H1 (cell line): ENCODE results near the gene CYTH1. TPM values are rescaled to one million over a fixed set of nuclear protein-coding genes. Genes with fewer than 3 reads are reported as not detected.

Source experiments
- CTCF ChIA-PET: fragments of 300-600 bp; sonication (Branson Sonifier 250); formaldehyde crosslinking; loops from one replicate; lab custom pipeline; 2021; ENCODE audit not compliant: partially characterized antibody; lab: Charles Lee
- POLR2A ChIA-PET: fragments of 300-600 bp; sonication (Branson Sonifier 250); formaldehyde crosslinking; loops from one replicate; lab custom pipeline; 2021; ENCODE audit warnings: inconsistent platforms; ENCODE audit not compliant: partially characterized antibody; lab: Charles Lee
- DNase-seq, 2 experiments: peaks; one replicate each; pipeline versions ENCODE4 v3.0.0 to v3.0.0-alpha.2; 2010 to 2022; ENCODE audit warnings: low spot score in 2 of 2, low read depth in 1 of 2, mixed read lengths in 1 of 2
- FAIRE-seq: peaks from 2 replicates; lab custom pipeline; 2011; peaks lifted over from hg19 to GRCh38; lab: Jason Lieb, UNC
- H2AFZ ChIP-seq: 2 replicates; pipeline ENCODE4 v1.8.1; 2012; ENCODE audit warnings: low read length, inconsistent platforms
- H2AK5ac ChIP-seq: 2 replicates; pipeline ENCODE4 v1.6.1; 2013; ENCODE audit warnings: low read depth, low read length
- H2BK120ac ChIP-seq: replicated peaks from 2 replicates; pipeline ENCODE3; 2013; ENCODE audit warnings: low read depth, low read length, inconsistent platforms
- H2BK12ac ChIP-seq: 2 replicates; pipeline ENCODE4 v1.6.1; 2013; ENCODE audit warnings: low read depth, low read length
- H2BK15ac ChIP-seq: 2 replicates; pipeline ENCODE4 v1.6.1; 2013; ENCODE audit warnings: low read length
- H2BK20ac ChIP-seq: 2 replicates; pipeline ENCODE4 v1.6.1; 2013; ENCODE audit warnings: low read length
- H2BK5ac ChIP-seq: 2 replicates; pipeline ENCODE4 v1.6.1; 2013; ENCODE audit warnings: low read depth, low read length
- H3K14ac ChIP-seq: 2 replicates; pipeline ENCODE4 v1.6.1; 2013; ENCODE audit warnings: inconsistent platforms; ENCODE audit not compliant: insufficient read length
- H3K18ac ChIP-seq: 2 replicates; pipeline ENCODE4 v1.6.1; 2013; ENCODE audit warnings: low read length; ENCODE audit errors: extremely low read depth
- H3K23ac ChIP-seq: 2 replicates; pipeline ENCODE4 v1.6.1; 2013; ENCODE audit warnings: inconsistent platforms; ENCODE audit not compliant: insufficient read length
- H3K23me2 ChIP-seq: 2 replicates; pipeline ENCODE4 v1.6.1; 2013; ENCODE audit warnings: low read depth, low read length
- H3K27ac ChIP-seq: 2 replicates; pipeline ENCODE4 v1.6.1; 2011; ENCODE audit warnings: low read depth, low read length, inconsistent platforms
- H3K27me3 ChIP-seq, 4 experiments: replicated peaks in 1 of 4; 1 replicate in 1 of 4; 2 replicates in 3 of 4; pipeline versions ENCODE4 v1.6.1 to v1.8.1; 2011 to 2013; ENCODE audit warnings: low read length in 3 of 4, mild to moderate bottlenecking in 3 of 4, inconsistent platforms in 2 of 4, mixed read lengths in 2 of 4, moderate library complexity in 1 of 4; ENCODE audit not compliant: control insufficient read depth in 3 of 4, insufficient read depth in 3 of 4; ENCODE audit errors: extremely low read depth in 1 of 4
- H3K36me3 ChIP-seq, 4 experiments: 2 replicates each; pipeline versions ENCODE4 v1.6.1 to v1.8.1; 2011 to 2013; ENCODE audit warnings: mild to moderate bottlenecking in 4 of 4, low read length in 3 of 4, moderate library complexity in 2 of 4, control low read depth in 1 of 4, inconsistent platforms in 1 of 4; ENCODE audit not compliant: insufficient read depth in 4 of 4, control insufficient read depth in 2 of 4
- H3K4ac ChIP-seq: replicated peaks from 2 replicates; pipeline ENCODE3; 2013; ENCODE audit warnings: low read length, low read depth, mixed read lengths, inconsistent platforms; ENCODE audit not compliant: insufficient read length
- H3K4me1 ChIP-seq, 4 experiments: replicated peaks in 1 of 4; 1 replicate in 1 of 4; 2 replicates in 3 of 4; pipeline versions ENCODE4 v1.6.1 to v1.8.1; 2011 to 2013; ENCODE audit warnings: low read length in 3 of 4, inconsistent platforms in 2 of 4, mixed read lengths in 1 of 4; ENCODE audit not compliant: insufficient read depth in 4 of 4, control insufficient read depth in 3 of 4
- H3K4me2 ChIP-seq, 2 experiments: 2 replicates each; pipeline versions ENCODE4 v1.6.1 to v1.8.1; 2011 to 2013; ENCODE audit warnings: low read depth in 2 of 2, low read length in 2 of 2, control low read depth in 1 of 2, inconsistent platforms in 1 of 2, mild to moderate bottlenecking in 1 of 2; ENCODE audit not compliant: insufficient read depth in 1 of 2
- H3K4me3 ChIP-seq, 4 experiments: fragments of 200-600, 300-600 bp in 1 of 4; sonication (generic), shearing (Covaris generic), sonication (Bioruptor Twin) in 1 of 4; 2 replicates each; pipeline versions ENCODE4 v1.5.1 to v1.8.1; 2011 to 2016; ENCODE audit warnings: low read length in 4 of 4, low read depth in 3 of 4, control low read depth in 2 of 4, inconsistent platforms in 2 of 4, mild to moderate bottlenecking in 2 of 4, mixed read lengths in 1 of 4, moderate library complexity in 1 of 4; ENCODE audit not compliant: insufficient read depth in 2 of 4; ENCODE audit errors: extremely low read depth in 1 of 4
- H3K56ac ChIP-seq: replicated peaks from 2 replicates; pipeline ENCODE3; 2013; ENCODE audit warnings: low read depth, mild to moderate bottlenecking, mixed read lengths, low read length, inconsistent platforms; ENCODE audit not compliant: insufficient read length
- H3K79me1 ChIP-seq: 2 replicates; pipeline ENCODE4 v1.6.1; 2013; ENCODE audit warnings: low read depth, low read length, control low read depth
- H3K79me2 ChIP-seq, 2 experiments: 2 replicates each; pipeline versions ENCODE4 v1.6.1 to v1.8.1; 2012 to 2013; ENCODE audit warnings: low read length in 2 of 2, mild to moderate bottlenecking in 2 of 2, inconsistent platforms in 1 of 2; ENCODE audit not compliant: insufficient read depth in 2 of 2, control insufficient read depth in 1 of 2
- H3K9ac ChIP-seq, 4 experiments: replicated peaks in 1 of 4; 1 replicate in 1 of 4; 2 replicates in 3 of 4; pipeline versions ENCODE4 v1.6.1 to v1.8.1; 2011 to 2013; ENCODE audit warnings: low read depth in 3 of 4, low read length in 3 of 4, control low read depth in 2 of 4, mild to moderate bottlenecking in 2 of 4, moderate library complexity in 2 of 4, inconsistent platforms in 1 of 4; ENCODE audit errors: extremely low read depth in 1 of 4
- H3K9me3 ChIP-seq, 2 experiments: 2 replicates each; pipeline versions ENCODE4 v1.6.1 to v1.8.1; 2012 to 2013; ENCODE audit warnings: mild to moderate bottlenecking in 2 of 2, moderate library complexity in 2 of 2, control low read depth in 1 of 2, inconsistent platforms in 1 of 2, low read depth in 1 of 2, low read length in 1 of 2, mixed read lengths in 1 of 2; ENCODE audit not compliant: insufficient read depth in 2 of 2
- H4K20me1 ChIP-seq, 2 experiments: replicated peaks in 1 of 2; 2 replicates each; pipeline versions ENCODE3 to v1.8.1; 2011 to 2013; ENCODE audit warnings: inconsistent platforms in 2 of 2, low read length in 2 of 2, mild to moderate bottlenecking in 1 of 2; ENCODE audit not compliant: insufficient read depth in 2 of 2, control insufficient read depth in 1 of 2
- H4K5ac ChIP-seq: 2 replicates; pipeline ENCODE4 v1.6.1; 2013; ENCODE audit warnings: low read length, low read depth, mixed read lengths, inconsistent platforms; ENCODE audit not compliant: insufficient read length
- H4K8ac ChIP-seq: 2 replicates; pipeline ENCODE4 v1.8.0; 2013; ENCODE audit warnings: mild to moderate bottlenecking, moderate library complexity, low read length, inconsistent platforms; ENCODE audit not compliant: insufficient read depth; ENCODE audit errors: extremely low read depth
- H4K91ac ChIP-seq: replicated peaks from 2 replicates; pipeline ENCODE3; 2013; ENCODE audit warnings: low read length, mixed read lengths, inconsistent platforms; ENCODE audit not compliant: insufficient read length
- BACH1 ChIP-seq: IDR thresholded peaks from 2 replicates; pipeline ENCODE4 v1.6.1; 2012; ENCODE audit warnings: low read length, improper control_type of control experiment
- CBX8 ChIP-seq: fragments of 300-800, 300-1000 bp; sonication (generic); IDR thresholded peaks from 2 replicates; pipeline ENCODE4 v1.7.1; 2016; ENCODE audit warnings: low read depth, low read length, borderline replicate concordance
- E2F6 ChIP-seq: IDR thresholded peaks from 2 replicates; pipeline ENCODE4 v1.6.1; 2012; ENCODE audit warnings: inconsistent platforms
- FOSL1 ChIP-seq: IDR thresholded peaks from 2 replicates; pipeline ENCODE4 v1.6.1; 2011; ENCODE audit warnings: mild to moderate bottlenecking, low read depth, low read length, moderate library complexity; ENCODE audit not compliant: insufficient read depth
- GTF2F1 ChIP-seq: IDR thresholded peaks from 2 replicates; pipeline ENCODE4 v1.6.1; 2012; ENCODE audit warnings: low read depth, low read length, improper control_type of control experiment, borderline replicate concordance
- HDAC2 ChIP-seq, 2 experiments: fragments of 300-600 bp in 1 of 2; sonication (generic) in 1 of 2; IDR thresholded peaks; 2 replicates each; pipeline ENCODE4 v1.6.1; 2011 to 2012; ENCODE audit warnings: low read depth in 2 of 2, low read length in 2 of 2, mild to moderate bottlenecking in 2 of 2, moderate library complexity in 2 of 2, borderline replicate concordance in 1 of 2, inconsistent platforms in 1 of 2
- KDM5A ChIP-seq: fragments of 200-600 bp; IDR thresholded peaks from 2 replicates; pipeline ENCODE4 v1.7.1; 2012; ENCODE audit warnings: mild to moderate bottlenecking, low read length, inconsistent platforms, mixed read lengths
- PHF8 ChIP-seq: fragments of 200-600 bp; sonication (generic); conservative IDR thresholded peaks from 2 replicates; pipeline ENCODE4 v1.7.1; 2012; ENCODE audit warnings: low read depth, mild to moderate bottlenecking, inconsistent platforms, low read length, moderate library complexity
- SRF ChIP-seq: IDR thresholded peaks from 2 replicates; pipeline ENCODE4 v1.6.1; 2011; ENCODE audit warnings: mild to moderate bottlenecking, low read depth, low read length, moderate library complexity
- SUZ12 ChIP-seq: fragments of 200-600 bp; sonication (generic); IDR thresholded peaks from 2 replicates; pipeline ENCODE4 v1.6.1; 2012; ENCODE audit warnings: mild to moderate bottlenecking, inconsistent platforms, low read length, moderate library complexity, mixed read lengths
- TAF7 ChIP-seq: optimal IDR thresholded peaks from 2 replicates; pipeline ENCODE3; 2011; ENCODE audit warnings: low read depth, mild to moderate bottlenecking, inconsistent platforms, low read length, moderate library complexity, borderline replicate concordance
- TEAD4 ChIP-seq: IDR thresholded peaks from 2 replicates; pipeline ENCODE4 v1.6.1; 2012; ENCODE audit warnings: low read depth, low read length, inconsistent platforms, mixed read lengths
- WGBS, 2 experiments: shearing (Covaris generic) in 1 of 2; methylation state at CpG; one replicate each; pipeline versions ENCODE4 v1.1.6 to v1.1.7; 2013 to 2015; ENCODE audit warnings: low lambda C conversion rate in 2 of 2, mixed read lengths in 2 of 2, inconsistent platforms in 1 of 2, low coverage in 1 of 2, missing lambda C conversion rate in 1 of 2; ENCODE audit not compliant: insufficient replicate concordance in 2 of 2, insufficient coverage in 1 of 2, insufficient read length in 1 of 2; ENCODE audit errors: extremely low coverage in 1 of 2, missing lambda C conversion rate in 1 of 2; 5-methylcytosine and 5-hydroxymethylcytosine counted together
- polyA plus RNA-seq, 7 experiments: library from polyadenylated mRNA; depleted of rRNA in 3 of 7; stranded (reverse) in 5 of 7; unstranded in 2 of 7; fragments of >200 nt in 5 of 7; fragments of 200-250 nt in 2 of 7; gene quantifications; 1 replicate in 5 of 7; 2 replicates in 1 of 7; 4 replicates in 1 of 7; pipeline versions ENCODE4 v1.2.1 to v1.2.3, GENCODE V29; 2011 to 2013; ENCODE audit warnings: missing spikeins in 2 of 7, mixed read lengths in 2 of 7
- total RNA-seq: library from RNA; stranded (reverse); fragmentation: NEBNext Ultra II Directional; extraction: Animal tissue kit (Norgen Biotek cat#: 25700); gene quantifications from 2 replicates; pipeline ENCODE4 v1.2.1, GENCODE V29; 2021

Gene CYTH1
- total and polyA plus RNA-seq, 2 of the 8 experiments (the other 6 are each of a cell fraction or from before 2014, with no cell fraction given): 12.8 to 14.8 TPM

- 91% methylated on average over 17 of the region's 17 CpGs; no CpG with 5 or more reads in 1 of the 2 experiments for WGBS, 2 experiments
- H3K23me2 ChIP-seq: no peaks in the 10 kb centered on the region
- no peak overlapping the region for H3K4me2 ChIP-seq
- H3K9me3 ChIP-seq: no peaks in the 10 kb centered on the region
- no peak overlapping the region for H2BK15ac ChIP-seq
- DNase-seq (no peak), FAIRE-seq (no peak)
- no peak overlapping the region for H2AFZ ChIP-seq
- H3K56ac ChIP-seq: no peak overlapping the region
- no peaks in the 10 kb centered on the region; the same call in 1 of the 2 replicates for H3K79me1 ChIP-seq
- H3K4me3 ChIP-seq: no peak overlapping the region
- no peak overlapping the region for H3K14ac ChIP-seq
- no peak overlapping the region; the same call in 1 of the 2 replicates for H2BK12ac ChIP-seq
- H3K23ac ChIP-seq: no peak overlapping the region
- H3K36me3 ChIP-seq: no peaks in the 10 kb centered on the region
- H3K27ac ChIP-seq: no peak overlapping the region
- H3K27me3 ChIP-seq: no peaks in the 10 kb centered on the region
- no peak overlapping the region for H3K9ac ChIP-seq
- POLR2A ChIA-PET: interaction anchor here (0.9 kb wide), 1 partner anchor 13 kb away, joined by 3 read pairs; no protein-coding TSS in a partner anchor
- no peak overlapping the region for H4K5ac ChIP-seq
- no peaks in the 10 kb centered on the region for H3K4me1 ChIP-seq
- H4K91ac ChIP-seq: no peak overlapping the region
- H2BK120ac ChIP-seq: no peak overlapping the region
- H2BK5ac ChIP-seq: no peak overlapping the region
- CTCF ChIA-PET: interaction anchor here (2.4 kb wide), 1 partner anchor 164 kb away, joined by 7 read pairs; no protein-coding TSS in a partner anchor
- H2BK20ac ChIP-seq: no peak overlapping the region
- H2AK5ac ChIP-seq: no peak overlapping the region
- no peak overlapping the region for H3K4ac ChIP-seq
- H4K20me1 ChIP-seq: no peaks in the 10 kb centered on the region
- H4K8ac ChIP-seq: no peak overlapping the region
- H3K18ac ChIP-seq: no peak overlapping the region
- no peaks in the 10 kb centered on the region for H3K79me2 ChIP-seq
- no peak for TF ChIP-seq TAF7
- no peak for TF ChIP-seq GTF2F1
- no peak for TF ChIP-seq CBX8
- no peak for TF ChIP-seq E2F6
- no peak for TF ChIP-seq SRF
- no peak for TF ChIP-seq SUZ12
- no peak for TF ChIP-seq KDM5A
- TF ChIP-seq PHF8: no peak
- no peak for TF ChIP-seq TEAD4
- TF ChIP-seq FOSL1: no peak
- no peak for TF ChIP-seq BACH1
- TF ChIP-seq HDAC2 (IDR thresholded peaks at IDR 0.05; ENCODE audit: borderline replicate concordance in 1 of 2, low read depth in 2 of 2, low read length in 2 of 2): no peak
These were observed 120.8 kb downstream of the CYTH1 start for GRCh38 chr17:78661093-78661770.
